Left colon (tissue), 2 donors: ENCODE data around the gene AGPAT4. TPM values are rescaled to one million over a fixed set of nuclear protein-coding genes. Genes with fewer than 3 reads are reported as not detected.
"Not testable (repeated sequence)": the region's sequence is repeated elsewhere in the genome, so short reads cannot be mapped to it uniquely, and the experiment has no call there.

Source experiments
- ATAC-seq: fragments of 200-7000 bp; cut with Tn5 transposase; one replicate; pipeline ENCODE4 v1.9.1; 2020; ENCODE audit warnings: mild to moderate bottlenecking, moderate library complexity
- DNase-seq, 2 donors: peaks; one replicate each; pipeline ENCODE4 v3.0.0-alpha.2; 2020
- intact Hi-C, 2 donors: fragments of 100-400 bp; cut with DNase I in 1 of 2; cut with micrococcal nuclease in 1 of 2; formaldehyde crosslinking; loops; one replicate each; pipeline versions ENCODE4 v1.11.2 to v1.14.0; 2022; cut with DNase I, micrococcal nuclease
- total RNA-seq, 2 donors: library from RNA; stranded (reverse); fragmentation: NEBNext Ultra II Directional; extraction: Animal tissue kit (Norgen Biotek cat#: 25700); gene quantifications; one replicate each; pipeline ENCODE4 v1.2.1, GENCODE V29; 2021
- donor health status: DM: no; HTN: no; CAD: no.
- donor health status: DM: yes; HTN: yes; CAD: no.

AGPAT4 gene
- total RNA-seq, 2 donors from 2014 or later: 9.5 to 9.8 TPM

DNA sequence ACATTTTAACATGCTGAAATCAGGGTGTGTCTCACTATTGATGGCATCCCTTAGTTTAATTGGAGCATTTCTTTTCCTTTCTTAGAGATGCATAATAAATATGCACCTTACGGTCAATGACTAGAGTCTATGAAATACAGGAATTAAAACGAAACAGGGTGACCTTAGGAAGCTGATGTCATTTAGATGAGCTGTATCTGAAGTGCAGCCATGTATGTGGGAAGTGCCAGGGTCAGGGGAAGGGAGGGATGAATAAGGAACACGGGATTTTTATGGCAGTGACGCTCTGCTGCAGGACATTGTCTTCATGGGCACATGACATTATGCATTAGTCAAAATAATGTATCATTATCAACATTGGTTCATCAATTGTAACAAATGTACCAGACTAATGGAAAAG is 84.0 kb downstream of the AGPAT4 start:
- no peak for ATAC-seq
- intact Hi-C loops: no loop called here

DNA sequence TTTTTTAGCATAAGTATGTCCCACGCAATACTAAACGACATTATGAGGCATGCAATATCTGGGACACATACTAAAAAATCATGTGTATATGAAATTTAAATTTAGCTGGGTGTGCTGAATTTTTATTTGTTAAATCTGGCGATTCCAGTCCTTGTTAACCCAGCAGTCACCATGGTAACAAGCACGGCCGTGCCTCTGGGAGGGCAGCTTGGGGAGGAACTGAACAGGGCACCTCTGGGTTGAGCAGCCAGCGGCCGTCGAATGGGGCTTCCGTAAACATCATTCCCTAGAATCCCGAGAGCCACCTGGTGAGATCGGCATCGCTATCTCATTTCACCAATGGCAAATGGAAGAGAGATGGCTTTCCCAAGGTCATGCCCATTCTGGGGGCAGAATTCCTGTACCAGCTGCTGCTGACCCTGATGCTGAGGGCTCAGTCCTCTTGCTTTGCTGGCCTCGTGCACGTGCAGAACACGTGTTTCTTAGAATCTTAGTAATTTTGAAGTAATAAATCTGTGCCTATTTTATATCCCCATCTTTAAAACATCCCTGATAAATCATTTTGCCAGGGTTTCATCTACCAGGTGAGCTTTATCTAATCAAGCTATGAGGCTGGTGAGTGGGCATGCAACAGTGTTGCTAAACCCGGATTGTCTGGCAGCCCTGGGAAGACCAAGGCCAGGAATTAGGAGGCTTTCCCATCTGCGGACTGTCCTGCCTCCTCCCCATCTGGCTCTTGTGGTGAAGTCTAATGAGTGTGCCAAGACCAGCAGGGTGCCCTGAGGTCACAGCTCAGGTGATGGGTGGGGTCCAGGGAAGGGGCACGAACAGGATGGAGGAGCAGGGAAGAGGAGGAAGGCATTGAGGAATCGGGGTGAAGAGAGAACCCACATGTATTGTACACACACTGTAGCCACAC is 85.1 kb downstream of the AGPAT4 start:
- intact Hi-C loops: no loop called here
- DNase-seq (no peak), ATAC-seq (no peak)

More for the DNA sequence above, 84.0 kb downstream of the AGPAT4 start:
- no peak for DNase-seq

- DNase-seq (peak; percentile 13 to 34), ATAC-seq (no peak)
- intact Hi-C loops: no loop called here
Measured at GRCh38 chr6:161186173-161186769, 87.6 kb downstream of the AGPAT4 start.

GRCh38 chr6:161181121-161181520 is 92.7 kb downstream of the AGPAT4 start:
- ATAC-seq (no peak), DNase-seq (no peak)
- intact Hi-C loops: no loop called here

GRCh38 chr6:161178155-161178554 is 95.7 kb downstream of the AGPAT4 start:
- ATAC-seq, intact Hi-C loops, DNase-seq: not testable (repeated sequence)

GRCh38 chr6:161176428-161176827 is 97.4 kb downstream of the AGPAT4 start:
- intact Hi-C loops, DNase-seq, ATAC-seq: not testable (repeated sequence)

- intact Hi-C loops, DNase-seq, ATAC-seq: not testable (repeated sequence)
Measured at GRCh38 chr6:161172769-161173168, 101.1 kb downstream of the AGPAT4 start.

DNA sequence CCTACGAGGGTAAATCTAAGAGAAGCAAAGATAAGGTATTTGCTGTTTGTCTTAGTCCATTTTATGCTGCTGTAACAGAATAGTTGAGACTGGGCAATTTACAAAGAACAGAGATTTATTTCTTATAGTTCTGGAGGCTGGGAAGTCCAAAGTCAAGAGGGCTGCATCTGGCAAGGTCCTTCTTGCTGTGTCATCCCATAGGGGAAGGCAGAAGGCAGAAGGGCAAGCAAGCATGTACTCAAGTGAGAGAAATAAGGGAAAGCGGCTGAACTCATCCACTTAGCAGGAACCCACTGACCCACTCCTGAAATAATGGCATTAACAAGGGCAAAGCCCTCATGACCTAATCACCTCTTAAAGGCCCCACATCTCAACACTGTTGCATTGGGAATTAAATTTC is 102.7 kb downstream of the AGPAT4 start:
- ATAC-seq (no peak), DNase-seq (no peak)
- intact Hi-C loops: no loop called here

DNA sequence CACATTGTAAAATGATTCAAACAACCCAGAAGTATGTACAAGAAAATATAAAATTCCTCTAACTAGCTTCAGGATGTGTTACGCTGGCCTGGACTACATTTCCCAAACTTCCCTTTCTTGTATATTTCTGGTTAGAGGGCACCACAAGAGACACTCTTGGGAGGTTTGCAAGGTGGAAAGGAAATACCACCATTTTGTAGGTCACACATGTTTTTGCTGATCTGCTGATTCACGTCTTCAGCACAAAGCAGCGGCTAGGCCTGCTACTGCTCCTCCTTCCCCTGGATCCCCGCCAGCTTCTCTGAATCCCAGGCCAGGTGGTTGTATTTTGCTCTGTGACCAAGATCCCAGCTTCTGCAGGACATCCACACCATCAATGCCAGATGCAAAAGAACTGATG is 104.2 kb downstream of the AGPAT4 start:
- DNase-seq (peak in 1 of 2 donors; percentile 16), ATAC-seq (no peak)
- intact Hi-C loops: no loop called here

DNA sequence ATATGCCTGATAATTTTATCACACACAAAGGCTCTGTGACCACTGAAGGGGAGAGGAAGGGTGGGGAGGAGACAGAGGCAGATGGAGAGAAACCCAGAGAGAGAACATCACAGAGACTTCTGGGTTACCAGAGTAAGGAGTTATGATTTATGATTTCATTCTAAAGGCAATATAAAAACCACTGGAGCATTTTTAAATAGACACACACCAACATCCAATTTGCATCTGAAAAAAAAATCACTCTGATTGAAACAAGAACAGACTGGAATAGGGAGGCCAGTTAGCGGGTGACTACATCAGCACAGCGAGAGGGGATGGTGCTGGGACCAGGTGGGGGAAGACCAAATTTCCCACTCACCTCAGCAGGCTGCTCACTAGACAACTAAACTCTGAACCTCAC is 104.8 kb downstream of the AGPAT4 start:
- intact Hi-C loops: no loop called here

GRCh38 chr6:161168281-161168891 is 105.5 kb downstream of the AGPAT4 start:
- no peak for DNase-seq
- intact Hi-C loops: no loop called here
- no peak for ATAC-seq

More for the DNA sequence above, 104.8 kb downstream of the AGPAT4 start:
- no peak for DNase-seq
- ATAC-seq: no peak

DNA sequence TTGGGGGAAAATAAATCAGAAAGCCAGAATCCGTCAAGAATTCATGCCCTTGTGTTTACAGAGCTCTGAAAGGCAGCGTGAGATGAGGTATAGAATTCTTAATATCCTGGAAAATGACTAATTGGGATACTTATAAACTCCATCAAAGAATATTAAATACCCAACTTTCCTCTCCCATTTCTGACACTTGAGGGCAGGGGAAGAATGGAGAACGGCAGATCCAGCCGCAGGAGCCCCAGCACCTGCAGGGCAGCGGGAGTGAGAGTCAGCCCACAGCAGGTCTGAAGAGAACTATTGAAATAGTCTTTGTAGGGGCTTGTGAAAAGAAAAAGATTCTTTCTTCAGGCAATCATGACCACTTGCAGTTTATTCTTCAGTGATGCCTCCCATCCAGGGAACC is 107.2 kb downstream of the AGPAT4 start:
- DNase-seq (no peak), ATAC-seq (no peak)
- intact Hi-C loops: no loop called here

DNA sequence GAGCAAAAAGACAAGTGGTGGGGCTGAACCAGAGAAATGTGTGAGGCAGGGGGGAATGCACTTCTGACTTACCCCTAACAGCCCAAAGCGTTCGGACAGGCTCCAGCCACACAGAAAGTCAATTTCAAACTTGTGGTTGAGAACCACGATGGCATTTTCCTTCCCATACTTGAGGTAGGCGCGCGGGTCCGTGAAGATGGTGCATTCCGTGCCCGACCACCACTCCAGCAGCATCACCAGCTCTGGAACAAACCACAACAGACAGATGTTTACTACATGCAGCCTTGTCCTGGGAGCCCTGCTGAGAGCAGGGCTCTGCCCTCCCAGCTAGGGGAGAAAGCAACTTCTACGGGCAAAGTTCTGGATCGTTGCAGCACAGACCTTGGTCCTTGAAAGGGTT is 107.7 kb downstream of the AGPAT4 start:
- ATAC-seq: no peak
- no peak for DNase-seq
- intact Hi-C loops: no loop called here

DNA sequence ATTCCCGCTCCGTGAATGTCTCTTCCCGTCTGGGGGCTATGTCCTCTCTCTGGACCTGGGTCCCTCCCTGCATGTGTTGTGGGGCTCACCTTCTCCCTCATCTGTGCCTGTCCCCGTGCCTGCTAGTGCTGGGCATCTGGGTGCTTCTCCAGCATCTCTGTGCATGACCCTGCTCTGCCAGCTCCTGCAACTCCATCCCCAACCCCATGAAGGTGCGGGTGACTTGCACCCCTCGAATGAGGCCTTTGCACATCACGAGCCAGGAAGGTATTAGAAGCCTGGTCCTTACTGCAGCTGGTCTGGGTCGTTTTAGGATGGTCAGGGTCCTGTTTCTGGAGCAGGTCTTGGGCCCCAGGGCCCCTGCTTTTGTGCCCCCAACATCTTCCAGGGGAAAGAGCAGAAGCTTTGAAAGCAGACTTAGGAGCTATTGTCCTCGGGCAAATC is 109.7 kb downstream of the AGPAT4 start:
- intact Hi-C loops: no loop called here
- ATAC-seq (no peak), DNase-seq (no peak)

DNA sequence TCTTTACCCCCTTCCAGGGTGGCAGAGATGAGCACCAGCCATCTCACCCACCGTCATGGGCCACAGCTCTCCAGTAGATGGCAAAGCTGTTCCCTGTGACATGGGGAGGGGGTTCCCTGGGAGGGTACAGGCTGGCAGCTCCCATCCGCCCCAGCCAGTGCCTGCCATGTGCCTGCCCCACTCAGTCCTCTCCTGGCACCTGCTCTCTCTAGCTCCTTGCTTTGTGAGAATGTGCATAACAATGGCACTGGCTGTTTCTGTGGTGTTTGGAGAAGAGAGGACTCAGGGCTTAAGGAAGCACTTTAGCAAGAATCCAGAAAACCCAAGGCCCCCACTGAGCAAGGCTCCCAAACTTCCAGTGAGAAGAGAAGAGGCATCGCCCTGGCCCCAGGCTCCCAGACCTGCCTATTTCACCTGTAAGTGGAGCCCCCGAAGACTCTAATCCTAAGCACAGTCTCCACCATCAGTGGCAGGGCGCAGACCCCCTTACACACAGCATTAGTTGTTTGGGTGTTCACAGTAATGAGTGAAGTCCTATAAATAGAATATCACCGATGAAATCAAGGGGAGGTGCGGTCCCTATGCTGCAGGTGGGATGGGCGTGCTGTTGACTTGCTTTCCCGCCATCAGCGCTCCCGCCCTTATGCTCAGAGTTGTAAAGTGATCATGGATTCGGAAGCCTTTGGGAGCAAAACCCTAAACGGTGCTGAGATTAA is 110.2 kb downstream of the AGPAT4 start:
- ATAC-seq (no peak), DNase-seq (no peak)
- intact Hi-C loops: no loop called here

DNA sequence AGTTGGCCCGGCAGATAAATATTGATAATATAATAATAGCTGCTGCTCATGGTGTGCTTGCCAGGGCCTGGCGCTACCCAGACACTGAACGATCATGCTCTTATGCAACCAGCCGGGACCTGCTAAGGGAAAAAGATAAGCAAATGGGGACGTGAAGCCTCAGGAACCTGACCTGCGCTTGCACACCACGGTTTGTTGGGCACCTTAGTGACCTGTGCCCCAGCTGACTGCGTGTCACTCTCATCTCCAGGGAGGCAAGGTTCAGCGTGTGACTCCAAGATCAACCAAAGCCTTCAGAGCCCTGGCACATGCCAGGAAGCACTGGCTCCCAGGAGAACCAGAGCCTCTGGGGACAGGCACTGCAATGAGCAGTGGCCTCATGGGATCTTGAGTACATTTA is 111.1 kb downstream of the AGPAT4 start:
- no peak for DNase-seq
- intact Hi-C loops: no loop called here
- ATAC-seq: no peak

DNA sequence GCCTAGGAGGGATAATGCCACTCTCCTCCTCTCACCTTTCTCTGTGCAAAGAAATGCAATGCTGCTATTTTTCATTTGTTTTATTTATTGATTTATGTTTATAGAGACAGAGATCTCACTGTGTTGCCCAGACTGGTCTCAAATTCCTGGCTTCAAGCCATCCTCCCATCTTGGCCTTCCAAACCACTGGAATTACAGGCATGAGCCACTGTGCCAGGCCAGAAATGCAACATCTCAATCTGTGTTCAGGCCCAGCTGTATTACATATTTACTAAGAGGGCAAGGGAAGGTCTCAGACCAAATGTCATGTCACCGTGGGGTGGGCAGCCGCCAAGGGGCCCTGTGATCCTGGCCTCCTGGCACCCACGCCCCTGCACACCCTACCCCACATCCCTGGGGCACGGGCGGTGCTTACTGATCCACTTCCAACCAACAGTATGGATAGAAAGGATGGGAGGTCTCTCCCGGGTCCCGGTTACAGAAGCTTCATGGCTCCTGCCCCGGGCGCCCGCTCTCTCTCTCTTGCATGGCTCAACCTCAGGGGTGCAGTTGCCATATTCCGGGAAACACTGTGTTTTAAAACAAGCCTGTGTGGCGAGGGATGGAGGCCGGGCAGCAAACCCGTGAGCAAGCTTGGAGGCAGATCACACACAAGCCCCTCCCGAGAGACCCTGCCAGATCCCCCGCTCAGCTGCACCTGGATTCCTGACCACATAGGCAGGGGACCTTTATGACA is 111.8 kb downstream of the AGPAT4 start:
- ATAC-seq (no peak), DNase-seq (no peak)
- intact Hi-C loops: no loop called here

DNA sequence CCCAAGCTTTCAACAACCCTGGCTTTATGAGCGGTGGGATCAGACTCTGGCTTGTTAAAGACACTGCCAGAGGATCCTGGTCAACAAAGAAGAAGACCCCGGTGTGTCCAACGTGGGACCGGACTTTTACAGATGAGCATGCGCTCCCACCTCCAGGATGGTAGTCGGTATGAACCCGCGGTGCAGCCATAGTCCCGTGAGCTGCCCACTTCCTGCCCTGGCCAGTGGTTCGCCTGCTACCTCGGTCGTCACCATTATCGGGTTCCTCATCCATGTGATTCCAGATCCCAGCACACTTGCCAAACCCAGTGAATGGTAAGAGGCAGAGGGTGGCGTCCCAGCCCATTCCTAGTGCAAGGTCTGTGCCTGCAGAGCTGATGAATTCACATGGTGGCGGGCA is 112.7 kb downstream of the AGPAT4 start:
- ATAC-seq: no peak
- intact Hi-C loops: no loop called here
- no peak for DNase-seq
